Measurements from ENCODE around the gene KCNQ1.

Gene KCNQ1

DNA sequence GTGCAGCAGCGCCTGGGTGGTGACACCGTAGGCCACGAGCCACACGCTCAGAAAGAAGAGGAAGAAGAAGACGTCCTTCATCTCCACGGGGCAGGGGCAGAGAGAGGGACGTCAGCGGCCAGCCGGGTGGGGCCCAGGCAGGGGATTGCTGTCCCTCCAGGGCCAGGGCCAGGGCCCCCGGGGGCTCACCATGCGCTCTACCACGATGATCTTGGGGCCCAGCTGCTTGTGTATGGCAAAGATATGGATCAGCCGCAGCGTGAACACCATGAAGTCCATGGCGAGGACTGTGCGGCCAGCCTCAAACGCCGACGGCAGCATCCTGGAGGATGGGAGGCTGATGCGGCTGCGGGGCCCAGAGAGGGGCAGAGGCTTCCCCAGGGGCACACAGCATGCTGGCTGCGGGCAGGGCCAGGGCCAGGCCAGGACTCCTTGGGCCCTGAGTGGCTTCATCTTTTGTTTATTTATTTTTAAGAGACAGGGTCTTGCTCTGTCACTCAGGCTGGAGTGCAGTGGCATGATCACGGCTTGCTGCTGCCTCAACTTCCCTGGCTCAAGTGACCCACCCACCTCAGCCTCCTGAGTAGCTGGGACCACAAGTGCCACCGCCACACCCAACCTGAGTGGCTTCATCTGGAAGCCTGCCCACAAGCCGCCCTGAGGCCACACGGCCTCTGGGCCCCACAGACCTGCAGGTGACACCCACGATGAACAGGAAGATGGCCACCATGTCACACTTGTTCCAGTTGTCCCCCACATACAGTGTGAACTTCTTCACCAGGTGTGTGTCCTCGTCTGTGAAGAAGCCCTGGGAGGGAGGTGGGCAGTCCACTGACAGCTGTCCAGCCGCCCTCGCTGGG lies 33.1 kb upstream of the KCNQ1 start:
- DNase-seq (ENCODE audit: low read depth), result no peak

DNA sequence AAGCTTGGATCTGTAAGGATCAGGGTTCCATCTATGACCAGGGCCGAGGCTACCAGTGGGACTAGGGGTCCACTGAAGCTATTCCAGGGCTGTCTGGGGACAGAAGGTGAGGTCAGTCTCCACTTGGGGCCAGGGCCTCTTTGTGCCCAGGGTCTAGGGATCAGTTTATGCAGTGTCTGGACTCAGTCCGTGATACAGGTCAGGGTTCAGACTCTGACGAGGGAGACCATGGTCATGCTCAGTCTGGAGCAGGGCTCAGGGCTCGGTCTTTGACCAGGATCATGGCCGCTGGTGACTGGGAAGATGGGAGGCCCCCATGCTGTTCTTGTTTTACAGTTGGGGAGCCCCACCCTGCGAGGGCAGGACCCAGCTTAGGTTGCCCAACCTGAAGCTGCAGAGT lies 32.5 kb upstream of the KCNQ1 start:
- no peak for DNase-seq (ENCODE audit: low read depth)

DNA sequence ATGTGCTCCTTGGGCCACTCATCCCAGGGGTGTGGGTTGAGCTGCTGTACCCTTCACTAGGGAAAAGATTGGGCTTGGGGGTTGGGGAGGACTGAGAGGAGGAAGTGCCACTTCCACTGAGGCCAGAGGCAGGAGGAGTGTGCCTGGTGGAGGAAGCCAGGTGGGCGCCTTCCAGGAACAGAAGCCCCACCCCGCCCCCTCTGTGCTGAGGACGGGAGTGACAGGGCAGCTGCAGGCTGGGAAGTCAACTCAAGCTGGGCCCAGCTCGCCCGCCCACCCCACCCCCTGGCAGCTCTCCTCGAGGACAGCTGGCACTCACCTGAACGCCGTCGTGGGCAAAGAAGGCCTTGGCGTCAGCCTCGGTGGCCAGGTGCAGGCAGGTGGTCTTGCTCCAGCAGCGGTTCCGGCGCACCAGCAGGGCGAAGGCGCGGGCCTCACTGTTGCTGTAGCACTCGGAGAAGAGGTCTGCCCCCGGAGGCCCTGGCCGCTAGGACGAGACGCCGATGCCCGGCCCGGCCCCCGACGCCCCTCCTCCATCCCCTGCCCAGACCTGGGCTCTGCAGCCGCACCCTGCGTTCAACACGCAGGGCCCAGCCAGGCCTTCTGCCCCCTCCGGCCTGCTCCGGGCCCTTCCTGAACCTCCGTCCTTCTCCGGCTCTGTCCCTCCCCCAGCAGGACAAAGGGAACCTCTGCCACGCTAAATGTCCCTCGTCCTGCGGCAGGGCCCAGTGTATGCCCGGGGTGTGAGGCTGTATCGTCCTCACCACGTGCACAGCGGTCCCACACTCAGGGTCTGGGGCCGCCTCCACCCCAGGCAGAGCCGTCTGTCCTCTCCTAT lies 30.8 kb upstream of the KCNQ1 start:
- no peak for DNase-seq (ENCODE audit: low read depth)

DNA sequence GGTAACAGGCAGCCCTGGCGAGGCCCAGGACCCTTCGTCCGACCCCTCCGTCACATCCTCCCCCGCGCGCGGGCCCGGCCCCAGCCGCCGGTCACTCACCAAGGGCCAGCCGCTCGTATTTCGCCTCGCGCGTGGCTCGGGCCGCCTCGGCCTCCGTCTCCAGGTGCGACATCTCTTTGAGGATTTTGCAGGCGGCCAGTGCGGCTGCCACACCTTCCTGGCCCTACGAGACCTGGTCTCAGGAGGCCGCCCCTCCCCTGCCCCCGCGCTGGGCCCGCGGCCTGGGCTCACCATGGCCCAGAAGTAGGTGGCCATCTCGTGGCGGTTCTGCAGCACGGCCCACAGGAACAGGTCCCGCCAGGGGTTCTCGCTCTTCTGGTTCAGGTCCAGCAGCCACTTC lies 30.2 kb upstream of the KCNQ1 start:
- DNase-seq (ENCODE audit: low read depth), result no peak

DNA sequence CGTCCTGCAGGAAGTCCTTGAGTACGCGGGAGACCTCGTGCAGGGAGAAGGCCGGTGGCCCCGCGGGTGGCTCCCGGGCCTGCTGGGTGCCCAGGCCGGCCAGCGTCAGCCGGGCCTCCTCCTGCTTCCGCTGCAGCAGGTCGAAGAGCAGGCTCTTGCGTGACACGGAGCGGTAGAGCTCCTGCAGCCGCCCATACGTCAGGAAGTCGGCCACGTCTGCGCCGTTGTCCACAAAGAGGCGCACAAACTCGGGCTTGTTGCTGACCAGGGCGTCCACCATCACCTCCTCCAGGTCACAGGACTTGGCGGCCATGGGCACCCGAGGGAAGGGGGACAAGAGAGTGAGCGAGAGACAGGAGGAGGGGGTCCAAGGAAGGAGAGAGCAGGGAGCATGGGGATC lies 29.6 kb upstream of the KCNQ1 start:
- no peak for DNase-seq (ENCODE audit: low read depth)

DNA sequence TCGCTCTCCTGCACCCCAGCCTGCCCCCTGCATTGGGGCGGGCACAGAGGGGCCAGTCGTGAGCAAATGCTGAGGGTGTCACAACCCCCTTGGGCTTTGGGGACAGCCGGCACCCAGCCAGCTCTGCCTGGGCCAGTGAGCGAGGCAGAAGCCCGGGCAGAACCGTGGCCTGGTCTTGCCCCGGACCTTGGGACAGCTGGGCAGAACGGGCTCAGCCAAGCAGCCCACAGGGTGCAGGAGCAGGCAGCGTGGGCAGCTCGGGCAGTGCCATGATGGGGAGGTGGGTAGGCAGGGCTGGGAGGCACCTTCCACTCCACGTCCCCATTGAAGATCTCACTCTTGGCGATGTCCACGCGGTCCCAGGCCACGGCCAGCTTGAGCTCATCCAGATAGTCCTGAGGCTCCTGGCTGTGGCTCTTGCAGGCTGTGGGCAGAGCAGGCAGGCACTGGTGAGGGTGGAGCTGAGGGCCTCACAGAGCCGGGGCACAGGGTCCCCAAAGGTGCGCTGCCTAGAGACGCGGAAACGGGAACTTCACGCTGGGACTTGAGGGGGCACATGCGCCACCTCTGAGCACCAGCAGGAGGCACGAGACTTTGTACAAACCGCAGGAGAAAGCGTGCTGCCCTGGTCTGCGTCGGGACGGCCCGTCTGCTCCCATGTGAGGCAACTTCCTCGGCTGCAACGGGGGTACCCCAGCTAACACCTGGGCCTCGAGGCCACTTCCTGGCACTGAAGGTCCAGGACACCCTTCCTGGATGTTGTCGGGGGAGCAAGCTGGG lies 29.0 kb upstream of the KCNQ1 start:
- DNase-seq (ENCODE audit: low read depth), result no peak

DNA sequence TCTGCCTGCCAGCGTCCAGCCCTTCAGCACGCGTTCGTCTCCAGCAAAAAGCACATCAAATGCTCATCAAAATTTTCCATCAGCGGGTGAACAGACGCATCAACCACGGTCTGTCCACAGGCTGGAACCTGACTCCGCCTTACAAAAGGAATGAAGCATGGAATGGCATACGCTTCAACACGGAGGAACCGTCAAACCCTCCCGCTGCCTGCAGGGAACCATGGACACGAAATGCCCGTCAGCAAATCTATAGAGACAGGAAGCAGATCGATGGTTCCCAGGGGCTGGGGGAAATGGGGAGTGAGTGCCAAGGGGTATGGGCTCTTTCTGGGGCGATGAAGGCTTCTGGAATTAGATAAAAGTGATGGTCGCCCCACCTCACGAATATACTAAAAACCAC lies 28.0 kb upstream of the KCNQ1 start:
- no peak for DNase-seq (ENCODE audit: low read depth)

DNA sequence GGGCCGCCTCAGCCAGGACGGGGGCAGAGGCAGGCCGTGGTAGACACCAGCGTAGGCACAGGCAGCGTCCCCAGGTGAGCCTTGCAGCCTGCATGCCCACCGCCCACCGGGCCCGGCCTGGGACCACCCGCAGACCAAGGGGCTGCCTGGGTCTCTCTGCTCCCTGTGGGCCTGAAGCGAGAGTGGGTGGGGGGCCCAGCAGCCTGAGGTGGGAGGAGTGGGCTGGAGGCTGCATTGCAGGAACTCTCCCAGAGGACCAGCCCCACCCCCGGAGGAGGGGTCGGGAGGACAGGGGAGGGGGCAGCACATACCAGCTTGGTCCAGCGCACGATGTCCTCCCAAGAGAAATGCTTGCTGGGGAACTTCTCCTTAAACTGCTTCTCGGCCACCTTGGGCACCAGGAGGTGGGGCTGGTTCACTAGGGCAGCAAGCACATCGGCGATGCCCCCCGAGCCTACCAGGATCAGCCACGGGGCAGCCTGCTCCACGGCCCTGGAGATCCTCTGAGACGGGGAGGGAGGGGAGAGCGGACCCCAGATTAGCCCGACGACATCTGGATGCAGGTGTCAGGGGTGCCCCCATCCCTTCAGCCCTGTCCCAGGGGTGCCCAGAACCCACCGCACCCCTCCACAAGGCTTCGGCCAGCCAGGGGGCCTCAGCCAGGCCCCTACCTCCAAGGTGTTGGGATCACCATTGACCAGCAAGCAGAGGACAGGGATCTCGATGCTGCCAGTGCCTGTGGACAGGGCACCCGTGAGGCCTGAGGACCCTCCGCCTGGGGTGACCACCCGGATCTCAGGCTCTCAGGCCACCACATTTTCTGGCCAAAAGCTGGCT lies 26.7 kb upstream of the KCNQ1 start:
- no peak for DNase-seq (ENCODE audit: low read depth)

DNA sequence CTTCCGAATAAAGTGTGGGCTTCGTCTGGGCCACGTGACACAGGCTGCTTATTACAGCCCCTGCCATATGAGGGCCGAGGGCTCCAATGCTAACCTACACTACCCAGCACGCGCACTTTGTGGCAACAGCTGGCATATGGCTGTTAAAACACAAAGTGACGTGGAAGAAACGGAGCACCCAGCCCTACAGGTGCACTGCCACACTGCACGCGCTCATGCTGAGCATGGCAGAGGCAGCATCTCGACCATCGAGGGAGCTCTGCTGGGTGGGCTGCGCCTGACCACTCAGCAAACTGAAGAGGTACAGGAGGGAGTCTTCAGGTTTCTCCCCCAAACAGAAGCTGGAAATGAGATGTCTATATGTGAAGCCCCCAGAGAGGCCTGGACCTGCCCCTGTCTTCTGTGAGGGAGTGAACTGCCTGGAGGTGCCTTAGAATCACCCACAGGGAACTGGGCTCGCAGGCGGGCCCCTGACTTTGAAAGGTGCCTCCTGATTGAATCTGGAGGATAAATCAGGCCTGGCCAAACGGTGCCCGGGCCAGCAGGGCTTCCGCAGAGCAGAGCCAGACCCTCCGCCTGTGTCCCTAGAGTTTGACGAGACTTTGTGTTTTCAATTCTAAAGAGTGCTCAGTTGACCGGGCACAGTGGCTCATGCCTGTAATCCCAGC lies 26.0 kb upstream of the KCNQ1 start:
- no peak for DNase-seq (ENCODE audit: low read depth)

DNA sequence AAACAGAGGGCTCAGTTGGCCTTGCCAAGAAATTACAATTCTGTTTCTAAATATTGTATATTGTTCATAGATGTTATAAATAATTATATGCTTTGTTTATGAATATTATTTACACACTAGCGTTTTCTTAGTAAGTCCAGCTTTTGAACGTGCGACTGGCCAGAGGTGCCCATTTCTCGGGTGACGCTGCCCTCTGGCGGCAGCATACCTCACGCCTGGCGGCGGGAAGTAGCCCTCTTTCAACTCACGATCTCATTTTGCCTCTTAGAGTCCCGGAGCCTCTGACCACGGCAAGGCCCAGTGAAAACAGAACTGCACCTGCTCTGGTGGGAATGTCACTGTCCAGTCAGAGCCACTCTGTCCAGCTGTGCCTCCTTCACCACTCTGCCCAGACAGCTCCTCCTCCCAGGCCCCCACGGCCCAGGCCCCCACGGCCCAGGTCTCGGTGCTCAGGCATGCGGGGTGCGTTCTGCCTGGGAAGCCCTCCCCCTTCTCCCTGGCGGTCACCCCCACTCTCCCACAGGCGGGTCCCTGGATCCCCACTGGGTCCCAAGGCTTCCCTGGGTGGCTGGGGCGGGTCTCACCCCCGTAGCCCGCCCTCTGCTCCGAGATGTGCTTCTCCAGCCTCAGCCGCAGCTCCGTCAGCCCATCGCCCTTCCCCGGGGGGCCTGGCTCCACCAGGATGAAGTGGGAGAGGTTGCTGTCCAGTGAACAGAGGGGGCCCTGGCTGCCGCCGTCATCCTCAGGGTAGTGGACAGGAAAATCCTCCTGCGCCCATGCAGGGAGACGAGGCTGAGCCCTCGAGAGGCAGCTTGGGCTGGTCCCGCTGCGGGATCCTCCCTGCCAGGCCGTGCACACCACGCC lies 24.9 kb upstream of the KCNQ1 start:
- DNase-seq (ENCODE audit: low read depth), result no peak

DNA sequence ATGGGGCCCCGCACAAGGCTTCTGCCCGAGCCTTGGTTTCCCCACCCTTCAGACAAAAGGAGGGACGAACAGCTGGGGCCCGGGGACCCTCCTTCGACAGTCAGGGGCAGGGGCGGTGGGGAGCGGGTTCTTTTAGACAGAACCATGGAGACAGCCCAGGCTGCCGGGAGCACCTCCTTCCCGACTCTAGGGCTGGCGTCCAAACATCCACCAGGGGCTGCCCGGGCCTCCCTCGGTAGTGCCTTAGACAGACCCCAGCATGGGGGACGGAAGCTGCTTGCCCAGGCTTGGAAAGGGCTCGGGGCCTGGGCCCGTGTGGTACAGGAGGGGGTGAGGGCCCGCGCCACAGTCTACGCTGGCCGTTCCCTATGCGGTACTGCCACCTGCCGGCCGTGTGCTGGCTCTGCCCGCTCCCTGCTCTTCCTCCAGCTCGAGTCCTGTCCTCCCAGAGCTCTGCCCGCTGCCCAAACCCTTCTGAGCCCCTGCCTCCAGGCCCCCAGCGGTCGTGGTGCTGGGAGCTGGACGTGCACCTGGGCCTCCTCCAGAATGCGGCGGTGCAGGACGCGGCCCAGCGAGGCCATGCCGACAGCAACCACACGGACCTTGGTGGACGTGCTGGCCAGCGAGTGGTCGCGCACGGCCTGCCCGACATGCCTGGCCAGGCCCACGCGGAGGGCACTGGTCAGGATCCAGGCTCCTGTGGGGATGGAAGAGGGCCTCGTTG lies 24.1 kb upstream of the KCNQ1 start:
- no peak for DNase-seq (ENCODE audit: low read depth)

DNA sequence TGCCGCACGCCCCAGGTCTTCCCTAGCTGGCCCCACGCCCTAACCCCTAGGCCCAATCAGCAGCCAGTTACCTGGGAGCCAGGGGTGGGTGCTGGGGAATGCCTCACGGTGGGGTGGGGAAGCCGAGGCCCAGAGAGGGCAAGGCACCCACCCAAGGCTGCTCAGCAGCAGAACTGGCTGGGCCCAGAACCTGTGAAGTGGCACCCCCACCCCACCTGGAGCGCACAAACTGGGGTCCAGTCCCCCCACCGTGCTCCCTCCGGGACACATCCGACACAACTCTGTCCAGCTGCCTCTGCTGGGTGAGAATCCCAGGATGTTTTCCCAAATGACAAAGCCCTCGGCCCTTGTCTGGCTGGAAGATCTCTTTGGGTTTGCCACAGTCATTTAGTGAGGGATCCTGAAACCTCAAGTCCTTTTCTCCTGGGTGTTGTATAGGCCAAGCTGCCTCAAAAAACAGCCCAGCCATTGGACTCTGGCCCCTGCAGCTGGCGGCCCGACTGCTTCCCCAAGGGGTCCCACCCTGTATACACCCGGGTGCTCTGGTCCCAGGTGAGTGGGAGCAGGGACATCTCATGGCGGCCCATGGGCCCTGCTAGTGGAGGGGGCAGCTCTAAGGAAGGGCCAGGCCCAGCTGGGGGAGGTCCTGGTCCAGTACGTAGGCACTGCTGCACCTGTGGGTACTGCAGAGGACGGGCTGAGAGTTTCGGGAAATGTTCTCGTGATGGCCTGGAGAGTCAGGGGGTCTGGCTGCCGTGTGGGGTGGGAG lies 23.4 kb upstream of the KCNQ1 start:
- DNase-seq (ENCODE audit: low read depth), result no peak

DNA sequence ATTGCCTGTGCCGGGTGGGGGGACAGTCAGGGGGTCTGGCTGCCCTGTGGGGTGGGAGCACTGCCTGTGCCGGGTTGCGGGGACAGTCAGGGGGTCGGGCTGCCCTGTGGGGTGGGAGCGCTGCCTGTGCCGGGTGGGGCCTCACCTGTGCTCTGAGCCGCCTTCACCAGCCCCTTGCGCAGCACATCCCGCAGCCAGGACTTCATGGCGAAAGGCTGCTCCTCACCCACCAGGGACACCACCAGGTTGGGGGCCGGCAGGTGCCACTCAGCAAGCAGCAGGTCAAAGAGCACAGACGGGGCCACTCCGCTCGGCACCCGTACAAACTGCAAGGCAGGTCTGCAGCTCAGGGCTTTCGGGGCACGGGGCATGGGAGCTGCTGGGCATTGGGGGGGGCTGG lies 22.8 kb upstream of the KCNQ1 start:
- no peak for DNase-seq (ENCODE audit: low read depth)

DNA sequence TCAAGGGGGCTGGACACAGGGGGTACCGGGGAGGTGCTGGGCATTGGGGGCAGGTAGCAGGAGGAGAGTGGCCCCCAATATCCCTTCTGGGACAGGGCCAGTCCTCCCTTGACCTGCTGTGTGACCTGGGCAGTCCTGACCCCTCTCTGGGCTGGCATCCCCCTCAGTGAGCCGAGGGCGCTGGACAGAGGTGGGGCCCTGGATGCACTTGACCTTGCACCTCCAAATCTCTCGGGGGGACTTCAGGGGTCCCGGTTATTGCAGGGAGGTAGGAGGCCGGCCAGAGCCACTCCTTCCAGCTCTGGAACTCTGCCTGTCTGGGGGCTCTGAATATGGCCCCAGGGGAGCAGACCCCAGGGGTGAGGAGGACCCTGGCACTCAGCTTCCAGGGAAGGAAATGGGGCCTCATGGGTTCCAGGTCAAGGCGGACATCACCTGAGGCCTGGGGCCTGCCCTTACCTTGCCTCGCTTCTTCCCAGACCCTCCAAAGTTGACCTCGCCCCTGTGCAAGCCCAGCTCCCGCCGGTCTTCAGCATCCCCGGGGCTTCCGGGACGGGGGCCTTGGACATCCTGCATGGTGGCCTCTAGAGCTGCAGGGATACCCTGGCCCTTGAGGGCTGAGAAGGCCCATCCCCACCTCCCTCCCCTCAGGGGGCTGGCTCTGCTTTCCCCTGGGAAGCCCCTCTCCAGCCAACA lies 22.2 kb upstream of the KCNQ1 start:
- DNase-seq (ENCODE audit: low read depth), result no peak

DNA sequence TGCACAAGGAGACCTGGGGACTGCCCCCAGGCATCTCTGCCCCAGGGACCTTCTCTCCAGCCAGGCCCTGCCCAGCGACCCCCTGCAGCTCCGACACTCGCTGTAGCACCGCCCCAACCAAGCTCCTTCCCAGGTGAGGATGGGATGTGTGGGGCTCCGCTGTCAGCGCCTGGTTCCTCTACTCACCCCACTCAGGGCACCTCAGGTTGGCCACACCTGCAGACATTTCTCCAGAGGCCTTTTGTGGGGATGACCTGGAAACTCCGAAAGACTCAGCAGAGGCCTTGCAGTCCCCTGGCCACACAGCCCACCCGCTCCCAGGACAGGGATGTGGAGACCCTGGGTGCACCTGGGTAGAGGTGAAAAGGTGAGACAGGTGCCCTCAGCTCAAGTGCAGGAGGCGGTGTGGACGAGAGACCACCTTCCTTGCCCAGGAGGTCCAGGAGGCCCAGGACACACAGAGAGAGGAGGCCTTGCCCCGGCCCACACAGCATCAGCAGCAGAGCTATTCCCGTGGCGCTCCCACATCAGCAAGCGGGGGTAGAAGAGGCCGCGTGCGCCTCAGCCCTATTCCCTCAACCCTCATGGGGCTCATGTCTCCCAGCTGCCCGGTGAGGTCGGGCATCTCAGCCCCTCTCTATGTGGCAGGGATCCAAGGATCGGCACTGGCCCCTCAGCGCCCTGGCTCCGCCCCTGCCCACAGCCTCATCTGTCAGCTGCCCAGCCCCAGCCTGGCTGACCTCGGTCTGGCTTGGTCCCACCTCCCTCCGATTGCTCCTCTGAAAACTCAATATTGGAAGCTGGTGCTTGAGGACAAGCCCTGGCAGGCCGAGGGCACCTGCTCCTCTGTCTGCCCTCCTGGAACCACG lies 21.4 kb upstream of the KCNQ1 start:
- DNase-seq (ENCODE audit: low read depth), result no peak

DNA sequence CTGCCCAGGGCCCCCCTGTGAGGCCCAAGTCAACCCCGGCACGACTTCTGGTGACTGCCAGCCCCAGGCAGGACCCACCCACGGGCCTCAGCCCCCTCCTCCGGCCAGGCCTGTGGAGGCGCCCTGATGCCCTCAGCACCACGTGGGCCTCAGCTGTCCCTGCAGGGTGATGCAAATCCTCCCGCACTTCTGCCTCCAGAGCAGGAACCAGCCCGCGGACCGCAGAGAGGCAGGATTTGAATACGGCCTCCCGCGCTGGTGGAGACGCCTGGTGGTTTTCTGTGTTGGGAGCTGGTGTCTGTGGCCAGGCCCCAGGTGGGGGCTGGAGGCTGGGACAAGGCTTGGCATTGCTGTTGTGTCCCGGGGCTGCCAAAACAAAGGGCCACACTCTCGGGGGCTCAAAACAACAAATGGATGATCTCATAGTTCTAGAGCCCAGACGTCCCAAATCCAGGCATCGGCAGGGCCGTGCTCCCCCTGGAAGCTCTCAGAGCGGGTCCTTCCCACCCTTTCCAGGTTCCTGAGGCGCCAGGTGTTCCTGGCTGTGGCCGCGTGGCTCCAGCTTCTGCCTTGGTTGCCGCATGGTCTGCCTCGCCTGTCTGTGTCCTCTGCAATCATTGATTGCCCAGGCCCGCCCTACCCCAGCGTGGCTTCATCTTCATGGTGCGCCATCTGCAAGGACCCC lies 19.9 kb upstream of the KCNQ1 start:
- DNase-seq (ENCODE audit: low read depth), result no peak
